ENCODE measurements around the gene ARFIP2.

Gene ARFIP2

GRCh38 chr11:6443269-6444003 lies 37.7 kb downstream of the ARFIP2 start:
- H3K4me3 ChIP-seq (ENCODE audit: low read depth, low read length), result no peak overlapping the region
- no peak for DNase-seq (ENCODE audit: low read depth, low spot score)
- peak; percentile 91 for TF ChIP-seq CTCF (IDR thresholded peaks at IDR 0.05; ENCODE audit: insufficient read depth, low read length, missing control alignments)
- ChIA-PET POLR2A (interaction anchor here (1.6 kb wide), 1 partner anchor 24 kb away, joined by 4 read pairs; the partner anchor contains the start of gene APBB1), CTCF (interaction anchor here (0.8 to 19.9 kb wide), 32 partner anchors 8 to 312 kb away, joined by 3 to 701 read pairs (median 6); partner anchors contain the start of genes APBB1, SMPD1, TPP1 and TRIM3)

- H3K4me3 ChIP-seq (ENCODE audit: low read depth, low read length), result no peak overlapping the region
- no peak for DNase-seq (ENCODE audit: low read depth, low spot score)
- ChIA-PET POLR2A (no interaction called here), CTCF (interaction anchor here (1.0 to 19.9 kb wide), 12 partner anchors 9 to 263 kb away, joined by 3 to 701 read pairs (median 13); partner anchors contain the start of genes APBB1 and SMPD1)
- TF ChIP-seq CTCF (IDR thresholded peaks at IDR 0.05; ENCODE audit: insufficient read depth, low read length, missing control alignments), result no peak
Measured at GRCh38 chr11:6442441-6442840, 38.7 kb downstream of the ARFIP2 start.

GRCh38 chr11:6440906-6441358 lies 40.2 kb downstream of the ARFIP2 start, which contains the start of gene HPX:
TSS of gene HPX (minus strand) at chr11:6440987. CDS start at chr11:6440963, 24 bp downstream.
- TF ChIP-seq CTCF (IDR thresholded peaks at IDR 0.05; ENCODE audit: insufficient read depth, low read length, missing control alignments), result no peak
- ChIA-PET POLR2A (no interaction called here), CTCF (interaction anchor here (0.7 to 19.9 kb wide), 16 partner anchors 9 to 265 kb away, joined by 3 to 701 read pairs (median 3); partner anchors contain the start of genes APBB1 and SMPD1)
- DNase-seq (ENCODE audit: low read depth, low spot score), result no peak
- no peak within 1 kb of the TSS for H3K4me3 ChIP-seq (ENCODE audit: low read depth, low read length)

- no peak overlapping the region for H3K4me3 ChIP-seq (ENCODE audit: low read depth, low read length)
- peak; percentile 80 for TF ChIP-seq CTCF (IDR thresholded peaks at IDR 0.05; ENCODE audit: insufficient read depth, low read length, missing control alignments)
- POLR2A ChIA-PET, result no interaction called here
- CTCF ChIA-PET, result interaction anchor here (0.6 to 19.9 kb wide), 20 partner anchors 10 to 267 kb away, joined by 3 to 701 read pairs (median 6); partner anchors contain the start of genes APBB1, MRPL17, SMPD1 and TIMM10B
- DNase-seq (ENCODE audit: low read depth, low spot score), result no peak
Measured at GRCh38 chr11:6438979-6439571, 42.1 kb downstream of the ARFIP2 start.

GRCh38 chr11:6437993-6438392 lies 43.1 kb downstream of the ARFIP2 start:
- H3K4me3 ChIP-seq (ENCODE audit: low read depth, low read length), result no peak overlapping the region
- TF ChIP-seq CTCF (IDR thresholded peaks at IDR 0.05; ENCODE audit: insufficient read depth, low read length, missing control alignments), result no peak
- POLR2A ChIA-PET, result no interaction called here
- DNase-seq (ENCODE audit: low read depth, low spot score), result no peak
- CTCF ChIA-PET, result interaction anchor here (0.7 to 19.9 kb wide), 11 partner anchors 9 to 67 kb away, joined by 3 to 701 read pairs (median 9); partner anchors contain the start of genes APBB1, SMPD1 and TIMM10B

- ChIA-PET POLR2A (no interaction called here), CTCF (interaction anchor here (0.7 to 19.9 kb wide), 6 partner anchors 14 to 58 kb away, joined by 3 to 701 read pairs (median 80); partner anchors contain the start of genes APBB1, SMPD1 and TIMM10B)
- no peak for DNase-seq (ENCODE audit: low read depth, low spot score)
- TF ChIP-seq CTCF (IDR thresholded peaks at IDR 0.05; ENCODE audit: insufficient read depth, low read length, missing control alignments), result no peak
- H3K4me3 ChIP-seq (ENCODE audit: low read depth, low read length), result no peak overlapping the region
Measured at GRCh38 chr11:6437423-6437822, 43.7 kb downstream of the ARFIP2 start.
